NCI-H526 treated with DMSO at 0.1 percent for 48 hours (cell line): ENCODE measurements around the gene CNTNAP1.

Experiments
- DNase-seq: peaks from one replicate; lab custom pipeline; 2025; lab: John Stamatoyannopoulos, UW

Gene CNTNAP1

GRCh38 chr17:42685831-42686230, 3.5 kb downstream of the CNTNAP1 start:
- no peak for DNase-seq

DNA sequence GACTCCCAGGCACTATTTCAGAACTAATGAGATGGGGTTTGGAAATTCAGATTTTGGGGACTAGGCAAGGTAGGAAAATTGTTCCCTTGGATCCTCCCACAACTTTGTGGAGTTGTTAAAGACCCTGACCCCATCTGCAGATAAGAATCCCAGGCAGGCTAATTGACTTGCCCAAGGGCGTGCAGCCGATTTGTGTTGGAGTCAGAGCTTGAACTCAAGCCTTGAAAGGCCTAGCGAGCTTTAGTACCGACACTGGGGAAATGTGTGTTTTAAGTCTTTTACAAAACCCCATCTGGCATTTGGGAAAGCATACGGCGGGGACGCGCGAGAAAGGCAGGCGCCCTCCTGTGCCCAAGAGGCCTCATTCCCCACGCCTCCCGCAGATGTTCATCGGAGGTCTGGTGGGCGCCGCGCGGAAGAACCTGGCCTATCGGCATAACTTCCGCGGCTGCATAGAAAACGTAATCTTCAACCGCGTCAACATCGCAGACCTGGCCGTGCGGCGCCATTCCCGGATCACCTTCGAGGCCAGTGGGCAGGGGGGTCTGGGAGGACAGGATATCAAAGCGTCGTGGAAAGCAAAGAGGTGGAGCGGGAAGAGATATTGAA, 4.3 kb downstream of the CNTNAP1 start:
- no peak for DNase-seq

- DNase-seq: no peak
These were observed 5.5 kb downstream of the CNTNAP1 start for GRCh38 chr17:42687707-42688320.

DNA sequence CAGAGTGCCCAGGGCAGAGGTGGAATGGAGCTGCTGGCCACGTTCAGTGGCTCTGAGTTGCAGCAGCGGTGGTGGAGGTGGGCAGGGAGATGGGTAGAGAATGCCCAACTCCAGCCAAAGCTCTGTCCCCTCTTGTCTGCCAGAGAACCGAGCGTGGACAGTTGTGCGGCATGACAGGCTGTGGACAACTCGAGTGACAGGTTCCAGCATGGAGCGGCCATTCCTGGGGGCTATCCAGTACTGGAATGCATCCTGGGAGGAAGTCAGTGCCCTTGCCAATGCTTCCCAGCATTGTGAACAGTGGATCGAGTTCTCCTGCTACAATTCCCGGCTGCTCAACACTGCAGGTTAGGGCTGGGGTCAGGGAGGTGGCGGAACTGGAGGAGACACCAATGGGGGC, 8.3 kb downstream of the CNTNAP1 start:
- no peak for DNase-seq

GRCh38 chr17:42691021-42691545, 8.8 kb downstream of the CNTNAP1 start:
- no peak for DNase-seq

DNA sequence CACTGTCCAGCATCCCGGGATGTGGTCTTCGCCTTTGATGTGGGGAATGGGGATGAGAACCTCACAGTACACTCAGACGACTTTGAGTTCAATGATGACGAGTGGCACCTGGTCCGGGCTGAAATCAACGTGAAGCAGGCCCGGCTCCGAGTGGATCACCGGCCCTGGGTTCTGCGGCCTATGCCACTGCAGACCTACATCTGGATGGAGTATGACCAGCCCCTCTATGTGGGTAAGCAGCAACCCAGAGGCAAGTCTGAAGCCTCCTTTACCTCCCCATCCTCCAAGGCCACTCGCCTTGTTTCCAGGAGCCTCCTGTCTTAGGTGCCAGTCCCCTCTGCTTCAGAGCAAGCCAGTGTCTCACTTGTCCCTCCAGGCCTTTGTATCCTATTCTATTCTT, 10.2 kb downstream of the CNTNAP1 start:
- DNase-seq: no peak

DNA sequence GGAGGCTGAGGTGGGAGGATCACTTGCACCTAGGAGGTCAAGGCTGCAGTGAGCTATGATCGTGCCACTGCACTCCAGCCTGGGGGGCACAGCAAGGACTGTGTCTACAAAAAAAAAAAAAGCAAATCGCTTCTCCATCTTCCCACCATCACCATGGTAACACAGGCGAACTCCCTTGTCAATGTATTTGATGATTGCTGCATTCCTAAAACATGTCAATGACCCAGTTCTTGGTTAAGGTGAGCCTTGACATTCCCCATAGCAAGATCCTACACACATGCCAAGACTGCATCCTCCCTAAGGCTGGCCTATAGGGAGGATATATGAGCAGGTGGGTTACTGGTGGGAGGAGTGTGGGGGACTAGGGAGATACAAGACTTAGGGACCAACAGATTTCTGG, 12.2 kb downstream of the CNTNAP1 start:
- DNase-seq: no peak

- no peak for DNase-seq
These were observed 13.2 kb downstream of the CNTNAP1 start for GRCh38 chr17:42695500-42695899.

- no peak for DNase-seq
These were observed 14.9 kb downstream of the CNTNAP1 start for GRCh38 chr17:42697108-42697811.

DNA sequence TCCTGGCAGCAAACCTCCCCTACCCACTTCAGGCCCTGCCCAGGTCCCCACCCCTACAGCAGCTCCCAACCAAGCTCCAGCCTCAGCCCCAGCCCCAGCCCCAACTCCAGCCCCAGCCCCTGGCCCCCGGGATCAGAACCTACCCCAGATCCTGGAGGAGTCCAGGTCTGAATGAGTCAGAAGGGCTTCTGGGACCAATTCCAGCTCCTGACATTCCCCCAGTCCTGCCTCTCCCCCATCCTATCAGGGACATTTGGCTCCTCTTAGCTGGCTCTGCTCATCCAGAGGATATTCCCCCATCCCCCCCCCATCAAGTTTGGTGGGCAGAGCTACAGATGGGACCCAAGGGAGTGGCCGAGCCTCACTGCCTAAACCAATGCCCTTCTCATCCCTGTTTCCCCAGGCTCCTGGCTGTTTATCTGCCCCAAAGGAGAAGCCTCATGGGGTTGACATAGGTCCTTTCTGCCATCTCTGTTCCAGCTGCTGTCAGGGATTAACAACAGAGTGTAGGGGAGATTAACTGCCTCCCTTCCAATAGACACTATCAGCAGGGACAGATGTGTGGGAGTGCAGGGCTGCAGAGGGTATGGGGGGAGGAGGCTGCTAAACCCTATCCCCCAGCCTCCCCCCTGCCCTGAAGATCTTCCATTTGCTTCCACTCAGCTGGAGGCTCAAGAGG, 16.5 kb downstream of the CNTNAP1 start:
- no peak for DNase-seq

DNA sequence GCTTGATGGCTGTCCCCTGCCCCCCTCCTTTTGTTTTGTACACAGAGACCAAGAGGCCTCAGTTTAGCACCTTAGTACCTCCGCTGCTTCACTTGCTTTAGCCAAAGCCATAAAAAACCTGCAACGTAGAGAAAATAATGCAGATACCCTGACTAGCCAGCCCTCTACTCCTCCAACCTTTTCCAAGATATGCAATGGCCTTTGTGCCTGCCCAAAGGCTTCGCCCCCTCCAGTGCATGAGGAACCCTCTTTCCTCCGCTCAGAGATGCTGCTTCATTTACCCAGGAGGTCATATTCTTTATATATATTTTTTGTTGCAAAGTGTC, 17.0 kb downstream of the CNTNAP1 start:
- DNase-seq: no peak

GRCh38 chr17:42700586-42701289, 18.4 kb downstream of the CNTNAP1 start:
- DNase-seq: no peak

GRCh38 chr17:42702446-42702845, 20.1 kb downstream of the CNTNAP1 start:
- DNase-seq: no peak

DNA sequence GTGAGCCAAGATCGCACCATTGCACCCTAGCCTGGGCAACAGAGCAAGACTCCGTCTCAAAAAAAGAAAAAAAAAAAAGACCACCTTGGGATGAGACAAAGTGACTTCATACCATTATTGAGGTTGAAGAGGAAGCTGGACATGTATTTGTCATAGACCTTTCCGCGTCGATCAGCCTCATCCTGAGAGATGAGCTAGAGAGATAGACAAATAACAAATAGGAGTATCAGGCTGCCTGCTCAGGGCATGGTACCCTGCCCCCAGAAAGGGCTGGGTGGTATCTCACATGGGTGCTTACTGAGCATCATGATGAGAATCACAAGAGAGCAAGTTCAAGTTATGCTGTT, 22.1 kb downstream of the CNTNAP1 start:
- no peak for DNase-seq

- DNase-seq: no peak
These were observed 22.6 kb downstream of the CNTNAP1 start for GRCh38 chr17:42704837-42705494.

DNA sequence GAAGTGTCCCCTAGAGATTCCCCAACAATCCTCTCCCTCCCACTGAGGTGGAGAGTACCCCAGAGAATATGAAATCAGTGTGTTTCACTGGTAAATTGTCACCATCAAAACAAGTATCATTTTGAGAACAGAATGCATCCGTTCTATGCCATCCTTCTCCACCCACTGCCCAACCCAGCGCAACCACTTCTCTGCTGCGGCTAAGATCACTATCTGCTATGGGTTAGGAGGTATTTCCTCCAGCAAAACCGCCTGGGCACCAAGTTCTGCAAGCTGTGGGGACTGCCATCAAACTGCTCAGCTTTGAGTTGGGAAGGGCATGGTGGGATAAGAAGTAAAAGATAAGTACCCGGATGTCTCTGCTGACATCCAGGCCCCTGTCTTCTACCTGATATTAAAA, 24.4 kb downstream of the CNTNAP1 start:
- DNase-seq: no peak

GRCh38 chr17:42708588-42708987, 26.3 kb downstream of the CNTNAP1 start:
- no peak for DNase-seq

GRCh38 chr17:42709561-42709960, 27.2 kb downstream of the CNTNAP1 start:
- no peak for DNase-seq

DNA sequence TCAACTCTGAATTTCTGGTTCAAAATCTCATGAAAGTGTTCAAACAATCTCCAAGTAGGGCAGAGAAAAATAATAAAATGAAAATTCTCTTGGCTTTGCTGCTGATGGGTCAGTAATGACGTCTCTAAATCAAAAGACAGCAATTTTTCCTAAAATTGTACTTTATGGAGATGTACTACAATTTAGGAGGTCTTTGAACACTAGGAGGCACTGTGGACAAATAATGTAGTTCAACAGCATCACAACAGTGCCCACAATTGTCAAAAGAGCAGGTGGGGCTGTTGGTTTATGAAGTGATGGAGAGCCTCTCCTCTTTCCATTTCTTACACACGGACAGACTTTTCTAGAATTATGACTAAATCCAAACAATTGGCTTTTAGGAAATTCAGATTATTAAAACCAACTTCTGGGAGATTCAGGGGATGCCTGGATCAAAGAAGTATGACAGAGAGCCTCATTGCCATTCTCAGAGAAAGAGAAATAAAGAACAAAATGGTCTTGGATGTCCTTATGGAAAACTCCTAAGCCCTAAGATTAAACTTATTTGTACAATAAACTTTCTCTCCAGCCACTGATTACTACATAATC, 38.8 kb downstream of the CNTNAP1 start:
- DNase-seq: peak; percentile 36

GRCh38 chr17:42723636-42724035, 41.3 kb downstream of the CNTNAP1 start:
- DNase-seq: no peak

DNA sequence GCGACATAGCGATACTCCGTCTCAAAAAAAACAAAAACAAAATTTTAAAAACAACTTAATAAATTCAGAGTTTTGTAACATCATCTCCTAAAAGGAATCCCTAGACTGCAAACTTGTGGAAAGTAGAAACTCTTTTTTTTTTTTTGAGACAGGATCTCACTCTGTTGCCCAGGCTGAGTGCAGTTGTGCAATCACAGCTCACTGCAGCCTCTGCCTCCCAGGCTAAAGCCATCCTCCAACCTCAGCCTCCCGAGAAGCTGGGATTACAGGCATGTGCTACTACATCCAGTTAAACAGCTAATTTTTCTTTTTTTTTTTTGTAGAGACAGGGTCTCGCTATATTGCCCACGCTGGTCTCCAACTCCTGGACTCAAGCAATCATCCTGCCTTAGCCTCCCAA, 42.8 kb downstream of the CNTNAP1 start:
- no peak for DNase-seq
